GM12801 (cell line): ENCODE results near the gene DPYD.

Source experiments
- CTCF ChIP-seq: IDR thresholded peaks from one replicate; pipeline ENCODE4 v1.5.1; 2011; ENCODE audit warnings: control low read depth; ENCODE audit not compliant: insufficient read length; ENCODE audit errors: extremely low read depth

DPYD gene

DNA sequence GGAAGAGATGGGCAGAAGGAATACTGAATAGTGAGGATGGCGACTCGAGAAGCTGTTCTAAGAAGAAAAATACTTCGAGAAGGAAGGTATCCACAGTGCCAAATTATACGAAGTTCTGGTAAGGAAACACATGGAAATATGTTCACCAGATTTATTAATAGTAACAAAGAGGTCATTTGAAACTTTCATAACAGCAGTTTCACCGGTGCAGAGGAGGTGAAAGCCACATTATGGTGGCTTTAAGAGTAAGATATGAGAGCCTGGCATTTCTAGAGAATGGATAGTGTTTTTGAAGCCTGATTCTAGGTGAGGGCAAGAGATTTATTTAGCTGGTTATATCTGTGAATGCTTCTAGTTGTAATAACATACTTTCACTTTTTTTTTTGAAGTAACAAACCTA, 56.2 kb downstream of the DPYD start:
- TF ChIP-seq CTCF: no peak

GRCh38 chr1:97853221-97853620, 67.6 kb downstream of the DPYD start:
- TF ChIP-seq CTCF: no peak

GRCh38 chr1:97849345-97850340, 71.2 kb downstream of the DPYD start:
- no peak for TF ChIP-seq CTCF

DNA sequence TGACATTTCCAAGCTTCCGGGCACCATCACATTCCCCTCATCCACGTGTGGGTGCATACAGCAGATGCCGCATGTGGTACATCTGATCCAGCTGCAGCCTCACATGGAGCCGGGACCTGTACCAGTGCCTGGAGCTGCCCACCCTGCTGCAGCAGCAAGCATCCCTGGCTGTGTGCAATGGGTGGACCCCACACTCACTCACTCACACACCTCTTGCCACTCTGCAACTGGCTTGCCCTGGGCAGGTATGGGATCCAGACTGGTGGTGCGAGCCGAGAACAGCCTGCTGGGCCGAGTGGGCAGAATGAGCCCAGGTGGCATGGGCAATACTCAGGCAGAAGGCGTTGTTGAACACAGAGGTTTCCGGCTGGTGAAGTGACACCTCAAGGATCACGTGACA, 75.0 kb downstream of the DPYD start:
- no peak for TF ChIP-seq CTCF

GRCh38 chr1:97844552-97845089, 76.2 kb downstream of the DPYD start:
- no peak for TF ChIP-seq CTCF

DNA sequence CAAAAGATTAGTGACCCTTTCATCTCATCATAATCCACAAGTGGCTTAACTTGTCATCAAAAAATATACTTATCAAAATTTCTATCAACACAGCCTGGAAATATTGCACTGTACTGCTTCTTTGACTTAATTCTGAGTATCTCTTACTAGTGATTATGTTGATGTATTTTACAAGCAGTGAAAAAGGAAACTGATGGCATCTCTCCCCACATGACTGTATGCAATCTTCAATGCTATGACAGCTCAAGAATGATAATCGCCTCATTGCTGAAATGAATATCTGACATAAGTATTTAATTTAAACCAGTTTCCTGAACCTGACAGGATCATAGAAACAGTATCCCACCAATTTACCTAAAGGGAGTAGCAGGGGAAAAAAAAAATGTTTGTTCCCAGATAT, 79.5 kb downstream of the DPYD start:
- no peak for TF ChIP-seq CTCF

- no peak for TF ChIP-seq CTCF
Observed at GRCh38 chr1:97837161-97837560, 83.7 kb downstream of the DPYD start.
